ENCODE measurements around the gene NUP205. TPM values are rescaled to one million over a fixed set of nuclear protein-coding genes. Genes with fewer than 3 reads are reported as not detected.

The NUP205 gene
- total RNA-seq, 1 donor = 42.4 TPM

GRCh38 chr7:135575296-135575695, 17.6 kb downstream of the NUP205 start:
- Histone ChIP-seq H3K9me3 (ENCODE audit: low read depth, low read length) (no peaks in the 10 kb centered on the region), H3K4me1 (ENCODE audit: insufficient read depth, low read length) (no peaks in the 10 kb centered on the region), H3K27me3 (ENCODE audit: insufficient read depth, low read length) (no peaks in the 10 kb centered on the region), H3K4me3 (ENCODE audit: low read length) (no peak overlapping the region)

- H3K27me3 ChIP-seq (ENCODE audit: insufficient read depth, low read length) = no peaks in the 10 kb centered on the region
- no peaks in the 10 kb centered on the region for H3K4me1 ChIP-seq (ENCODE audit: insufficient read depth, low read length)
- H3K4me3 ChIP-seq (ENCODE audit: low read length) = no peak overlapping the region
- no peaks in the 10 kb centered on the region for H3K9me3 ChIP-seq (ENCODE audit: low read depth, low read length)
These were observed 20.9 kb downstream of the NUP205 start for GRCh38 chr7:135578569-135578968.

- Histone ChIP-seq H3K27me3 (ENCODE audit: insufficient read depth, low read length) (no peaks in the 10 kb centered on the region), H3K4me3 (ENCODE audit: low read length) (no peak overlapping the region), H3K4me1 (ENCODE audit: insufficient read depth, low read length) (no peaks in the 10 kb centered on the region), H3K9me3 (ENCODE audit: low read depth, low read length) (no peaks in the 10 kb centered on the region)
These were observed 26.9 kb downstream of the NUP205 start for GRCh38 chr7:135584362-135585353.

- Histone ChIP-seq H3K4me1 (ENCODE audit: insufficient read depth, low read length) (no peaks in the 10 kb centered on the region), H3K9me3 (ENCODE audit: low read depth, low read length) (no peaks in the 10 kb centered on the region), H3K4me3 (ENCODE audit: low read length) (no peak overlapping the region), H3K27me3 (ENCODE audit: insufficient read depth, low read length) (no peaks in the 10 kb centered on the region)
These were observed 39.6 kb downstream of the NUP205 start for GRCh38 chr7:135597181-135597925.

GRCh38 chr7:135597926-135598305, 40.2 kb downstream of the NUP205 start:
- no peaks in the 10 kb centered on the region for H3K9me3 ChIP-seq (ENCODE audit: low read depth, low read length)

GRCh38 chr7:135599471-135599870, 41.8 kb downstream of the NUP205 start:
- H3K4me1 ChIP-seq (ENCODE audit: insufficient read depth, low read length) = no peaks in the 10 kb centered on the region
- H3K9me3 ChIP-seq (ENCODE audit: low read depth, low read length) = no peaks in the 10 kb centered on the region
- no peaks in the 10 kb centered on the region for H3K27me3 ChIP-seq (ENCODE audit: insufficient read depth, low read length)
- no peak overlapping the region for H3K4me3 ChIP-seq (ENCODE audit: low read length)

More at GRCh38 chr7:135597926-135598305, 40.2 kb downstream of the NUP205 start:
- H3K4me3 ChIP-seq (ENCODE audit: low read length) = no peak overlapping the region
- H3K27me3 ChIP-seq (ENCODE audit: insufficient read depth, low read length) = no peaks in the 10 kb centered on the region
- H3K4me1 ChIP-seq (ENCODE audit: insufficient read depth, low read length) = no peaks in the 10 kb centered on the region

- no peaks in the 10 kb centered on the region for H3K4me1 ChIP-seq (ENCODE audit: insufficient read depth, low read length)
- no peaks in the 10 kb centered on the region for H3K27me3 ChIP-seq (ENCODE audit: insufficient read depth, low read length)
- H3K4me3 ChIP-seq (ENCODE audit: low read length) = no peak overlapping the region
- no peaks in the 10 kb centered on the region for H3K9me3 ChIP-seq (ENCODE audit: low read depth, low read length)
These were observed 42.5 kb downstream of the NUP205 start for GRCh38 chr7:135600226-135600625.

GRCh38 chr7:135601182-135601581, 43.5 kb downstream of the NUP205 start:
- Histone ChIP-seq H3K4me1 (ENCODE audit: insufficient read depth, low read length) (no peaks in the 10 kb centered on the region), H3K4me3 (ENCODE audit: low read length) (no peak overlapping the region), H3K9me3 (ENCODE audit: low read depth, low read length) (no peaks in the 10 kb centered on the region), H3K27me3 (ENCODE audit: insufficient read depth, low read length) (no peaks in the 10 kb centered on the region)

- no peaks in the 10 kb centered on the region for H3K27me3 ChIP-seq (ENCODE audit: insufficient read depth, low read length)
- H3K4me3 ChIP-seq (ENCODE audit: low read length) = no peak overlapping the region
- H3K4me1 ChIP-seq (ENCODE audit: insufficient read depth, low read length) = no peaks in the 10 kb centered on the region
- no peaks in the 10 kb centered on the region for H3K9me3 ChIP-seq (ENCODE audit: low read depth, low read length)
These were observed 44.6 kb downstream of the NUP205 start for GRCh38 chr7:135602304-135602703.

- Histone ChIP-seq H3K4me1 (ENCODE audit: insufficient read depth, low read length) (no peaks in the 10 kb centered on the region), H3K27me3 (ENCODE audit: insufficient read depth, low read length) (no peaks in the 10 kb centered on the region), H3K9me3 (ENCODE audit: low read depth, low read length) (no peaks in the 10 kb centered on the region), H3K4me3 (ENCODE audit: low read length) (no peak overlapping the region)
These were observed 58.4 kb downstream of the NUP205 start for GRCh38 chr7:135616136-135616535.

GRCh38 chr7:135617781-135618180, 60.1 kb downstream of the NUP205 start:
- Histone ChIP-seq H3K27me3 (ENCODE audit: insufficient read depth, low read length) (no peaks in the 10 kb centered on the region), H3K9me3 (ENCODE audit: low read depth, low read length) (no peaks in the 10 kb centered on the region)

GRCh38 chr7:135618510-135618909, 60.8 kb downstream of the NUP205 start:
- Histone ChIP-seq H3K4me1 (ENCODE audit: insufficient read depth, low read length) (no peaks in the 10 kb centered on the region), H3K27me3 (ENCODE audit: insufficient read depth, low read length) (no peaks in the 10 kb centered on the region), H3K4me3 (ENCODE audit: low read length) (no peak overlapping the region), H3K9me3 (ENCODE audit: low read depth, low read length) (no peaks in the 10 kb centered on the region)

More at GRCh38 chr7:135617781-135618180, 60.1 kb downstream of the NUP205 start:
- Histone ChIP-seq H3K4me1 (ENCODE audit: insufficient read depth, low read length) (no peaks in the 10 kb centered on the region), H3K4me3 (ENCODE audit: low read length) (no peak overlapping the region)

GRCh38 chr7:135620447-135620846, 62.7 kb downstream of the NUP205 start:
- H3K9me3 ChIP-seq (ENCODE audit: low read depth, low read length) = no peaks in the 10 kb centered on the region
- H3K27me3 ChIP-seq (ENCODE audit: insufficient read depth, low read length) = no peaks in the 10 kb centered on the region
- no peak overlapping the region for H3K4me3 ChIP-seq (ENCODE audit: low read length)
- no peaks in the 10 kb centered on the region for H3K4me1 ChIP-seq (ENCODE audit: insufficient read depth, low read length)

GRCh38 chr7:135620980-135621850, 63.5 kb downstream of the NUP205 start:
- Histone ChIP-seq H3K27me3 (ENCODE audit: insufficient read depth, low read length) (no peaks in the 10 kb centered on the region), H3K4me3 (ENCODE audit: low read length) (no peak overlapping the region), H3K9me3 (ENCODE audit: low read depth, low read length) (no peaks in the 10 kb centered on the region), H3K4me1 (ENCODE audit: insufficient read depth, low read length) (no peaks in the 10 kb centered on the region)

Data from mononuclear cell (primary cell).